Motor neuron (in vitro differentiated cells): ENCODE measurements around the gene HSD17B11. TPM values are rescaled to one million over a fixed set of nuclear protein-coding genes. Genes with fewer than 3 reads are reported as not detected.
"Not testable (repeated sequence)": the region's sequence is repeated elsewhere in the genome, so short reads cannot be mapped to it uniquely, and the experiment has no call there.

Experiments
- ATAC-seq, 8 experiments: fragments of 200-7000 bp; cut with Tn5 transposase; replicated peaks in 6 of 8; 2 replicates each; pipeline ENCODE4 v1.8.0; 2021; ENCODE audit warnings: mild to moderate bottlenecking in 8 of 8, moderate library complexity in 8 of 8
- H3K27ac ChIP-seq, 2 donors: fragments of 250-450 bp; sonication (Bioruptor Pico); 2 replicates each; pipeline ENCODE4 v1.9.0; 2021; ENCODE audit warnings: antibody characterized with exemption in 2 of 2, mild to moderate bottlenecking in 2 of 2, moderate library complexity in 1 of 2
- H3K4me1 ChIP-seq, 2 donors: fragments of 250-450 bp; sonication (Bioruptor Pico); replicated peaks in 1 of 2; 2 replicates each; pipeline ENCODE4 v1.6.1; 2021; ENCODE audit warnings: antibody characterized with exemption in 2 of 2, mild to moderate bottlenecking in 2 of 2, moderate library complexity in 1 of 2
- H3K4me3 ChIP-seq, 5 donors: fragments of 250-450 bp; sonication (Bioruptor Pico); 2 replicates each; pipeline ENCODE4 v1.9.0; 2021; ENCODE audit warnings: antibody characterized with exemption in 5 of 5, mild to moderate bottlenecking in 5 of 5, moderate library complexity in 4 of 5
- WGBS, 10 experiments: fragments of 450-650 bp; shearing (Covaris generic); methylation state at CpG; one replicate each; pipeline ENCODE4 v1.0.0; 2022; 5-methylcytosine and 5-hydroxymethylcytosine counted together
- in situ Hi-C, 9 experiments: fragments of 400-800 bp; cut with MboI; loops; one replicate each; pipeline ENCODE4 v1.15.0; 2021; ENCODE audit warnings: low sequenced_read_pairs in 9 of 9, low pct_unique_long_range_greater_than_20kb in 2 of 9; ENCODE audit not compliant: unreplicated experiment in 9 of 9
- total RNA-seq, 8 experiments: library from RNA; unstranded; fragments of 300-600 nt; gene quantifications; 2 replicates each; pipeline versions ENCODE4 v1.2.3 to v1.2.4, GENCODE V29; 2022

Gene HSD17B11
- total RNA-seq, 8 experiments from 2014 or later: 19.1 to 34.2 (median 22.3) TPM

- no peak overlapping the region for H3K27ac ChIP-seq
- in situ Hi-C loops: no loop called here
Observed at GRCh38 chr4:87310691-87311335, 80.2 kb downstream of the HSD17B11 start.

DNA sequence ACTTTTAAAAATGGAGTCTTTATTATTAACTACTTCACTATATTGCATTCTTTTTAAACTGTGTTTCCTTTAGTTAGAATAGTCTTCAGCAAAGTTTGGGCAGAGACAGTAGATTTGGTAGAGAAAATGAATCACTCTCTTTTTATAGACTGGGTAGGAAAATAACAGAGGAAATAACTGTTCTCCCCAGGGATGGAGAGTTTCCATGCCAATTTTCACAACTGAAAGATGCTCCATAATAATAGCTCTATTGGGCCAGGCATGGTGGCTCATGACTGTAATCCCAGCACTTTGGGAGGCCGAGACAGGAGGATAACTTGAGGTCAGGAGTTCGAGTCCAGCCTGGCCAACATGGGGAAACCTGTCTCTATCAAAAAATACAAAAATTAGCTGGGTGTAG, 81.4 kb downstream of the HSD17B11 start:
- WGBS, 10 experiments: 50 to 100% (median 100%) methylated on average over 1 to 2 of the region's 2 CpGs; no CpG with 5 or more reads in 7 of the 10 experiments
- in situ Hi-C loops: no loop called here
- Histone ChIP-seq H3K4me3 (no peak overlapping the region), H3K4me1 (no peaks in the 10 kb centered on the region), H3K27ac (no peak overlapping the region)
- ATAC-seq: no peak

More at GRCh38 chr4:87310691-87311335, 80.2 kb downstream of the HSD17B11 start:
- no peaks in the 10 kb centered on the region for H3K4me1 ChIP-seq
- H3K4me3 ChIP-seq: no peak overlapping the region
- WGBS, 10 experiments: 40 to 100% (median 86%) methylated on average over 1 to 4 of the region's 4 CpGs
- ATAC-seq: peak in 4 of 8 experiments; percentile 17 to 70 (median 65)

DNA sequence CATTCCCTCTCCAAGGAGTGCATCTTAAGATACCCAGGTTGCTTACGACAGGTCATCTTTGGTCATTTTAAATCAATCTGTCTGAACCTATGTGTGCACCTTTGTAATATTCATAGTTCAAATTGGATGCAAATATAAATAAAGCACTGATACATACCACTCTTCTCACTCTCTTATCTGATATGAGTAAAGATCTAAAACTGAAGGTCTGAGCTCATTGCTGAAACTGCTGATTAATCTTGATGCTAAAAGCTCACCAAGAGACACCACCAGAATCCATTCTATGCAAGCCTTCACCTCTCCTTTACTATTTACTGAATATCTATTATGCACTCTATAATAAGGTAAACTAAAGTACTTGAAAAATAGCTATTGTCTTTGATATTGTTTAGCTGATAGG, 84.9 kb downstream of the HSD17B11 start:
- no peak overlapping the region for H3K4me3 ChIP-seq
- H3K27ac ChIP-seq: no peak overlapping the region
- H3K4me1 ChIP-seq: no peaks in the 10 kb centered on the region
- in situ Hi-C loops: no loop called here
- 75 to 100% (median 100%) methylated on average over 1 of the region's 1 CpG; no CpG with 5 or more reads in 3 of the 10 experiments for whole genome bisulfite sequencing, 10 experiments
- ATAC-seq: no peak

DNA sequence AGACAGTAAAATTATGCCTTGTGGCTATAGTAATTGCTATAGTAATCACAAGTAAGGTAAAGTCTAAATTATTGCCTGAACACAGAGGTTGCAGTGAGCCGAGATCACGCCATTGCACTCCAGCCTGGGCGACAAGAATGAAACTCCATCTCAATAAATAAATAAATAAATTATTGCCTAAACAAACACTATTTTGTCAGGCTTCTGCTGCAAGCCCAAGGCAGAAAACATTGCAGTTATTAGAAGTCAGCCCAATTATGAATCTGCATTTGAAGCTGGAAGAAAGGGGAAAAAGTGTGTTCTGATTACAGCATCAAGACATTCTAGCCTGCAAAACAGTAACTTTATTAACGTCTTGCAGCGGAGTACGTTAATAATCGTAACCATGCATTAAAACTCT, 85.4 kb downstream of the HSD17B11 start:
- 69 to 100% (median 81%) methylated on average over 4 to 7 of the region's 7 CpGs; no CpG with 5 or more reads in 1 of the 10 experiments for WGBS, 10 experiments
- no peak overlapping the region for H3K4me3 ChIP-seq
- H3K27ac ChIP-seq: no peak overlapping the region
- ATAC-seq: peak in 1 of 8 experiments; percentile 44
- in situ Hi-C loops: no loop called here
- no peaks in the 10 kb centered on the region for H3K4me1 ChIP-seq

DNA sequence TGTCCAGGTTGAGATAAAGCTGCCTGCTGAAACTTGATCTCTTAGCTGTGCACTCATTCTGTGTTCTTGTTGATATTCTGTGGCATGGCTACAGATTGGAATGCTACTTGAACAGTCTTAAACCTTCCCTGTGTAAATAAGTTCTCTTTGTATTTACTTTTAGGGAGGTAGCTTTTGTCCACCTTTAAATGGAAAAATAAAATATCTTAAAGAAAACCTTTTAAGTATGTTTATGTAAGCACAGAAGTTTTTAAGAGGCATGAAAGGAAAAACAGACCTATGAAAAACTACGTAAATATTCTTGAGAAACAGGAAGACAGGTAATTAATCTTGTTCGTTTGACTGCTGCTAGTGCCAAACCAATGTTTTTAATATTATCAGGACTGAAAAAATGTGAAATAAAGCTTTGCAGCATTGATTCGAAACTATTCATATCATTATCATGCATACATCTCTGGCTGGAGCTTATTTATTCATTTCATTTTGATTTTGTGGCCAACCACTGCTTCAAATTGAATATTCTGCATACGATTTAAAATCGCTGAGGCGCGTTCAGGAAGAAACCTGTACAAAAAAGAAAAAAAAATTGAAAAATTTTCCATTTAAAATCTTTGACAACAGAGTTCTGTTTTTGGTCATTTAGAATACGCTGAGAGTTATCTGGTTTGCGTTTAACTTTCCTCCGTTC, 86.1 kb downstream of the HSD17B11 start:
- Histone ChIP-seq H3K4me1 (no peaks in the 10 kb centered on the region), H3K27ac (no peak overlapping the region), H3K4me3 (no peak overlapping the region)
- WGBS, 10 experiments: 14 to 89% (median 76%) methylated on average over 2 to 10 of the region's 10 CpGs
- in situ Hi-C loops: no loop called here
- peak in 5 of 8 experiments; percentile 27 to 95 (median 53) for ATAC-seq

DNA sequence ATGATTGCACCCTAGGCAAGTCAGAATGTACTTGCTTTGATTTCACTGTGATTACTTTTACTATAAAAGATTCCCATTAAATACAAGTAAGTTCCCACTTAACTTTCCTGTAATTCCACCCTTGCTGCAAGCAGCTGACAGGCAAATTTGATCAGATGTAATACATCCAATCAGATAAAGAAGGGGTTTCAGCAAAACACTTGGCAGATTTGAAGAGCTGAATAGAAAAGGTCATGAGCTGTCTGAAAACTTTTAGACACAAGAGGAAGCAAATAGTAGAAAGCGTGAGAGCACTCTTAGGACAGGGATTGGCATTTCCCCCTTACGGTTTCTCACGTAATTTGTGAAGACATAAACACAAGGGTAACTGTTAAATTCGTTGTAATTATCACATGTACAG, 91.1 kb downstream of the HSD17B11 start:
- WGBS, 10 experiments: 49 to 100% (median 79%) methylated on average over 2 to 4 of the region's 4 CpGs
- in situ Hi-C loops: no loop called here
- peak in 1 of 8 experiments; percentile 58 for ATAC-seq

DNA sequence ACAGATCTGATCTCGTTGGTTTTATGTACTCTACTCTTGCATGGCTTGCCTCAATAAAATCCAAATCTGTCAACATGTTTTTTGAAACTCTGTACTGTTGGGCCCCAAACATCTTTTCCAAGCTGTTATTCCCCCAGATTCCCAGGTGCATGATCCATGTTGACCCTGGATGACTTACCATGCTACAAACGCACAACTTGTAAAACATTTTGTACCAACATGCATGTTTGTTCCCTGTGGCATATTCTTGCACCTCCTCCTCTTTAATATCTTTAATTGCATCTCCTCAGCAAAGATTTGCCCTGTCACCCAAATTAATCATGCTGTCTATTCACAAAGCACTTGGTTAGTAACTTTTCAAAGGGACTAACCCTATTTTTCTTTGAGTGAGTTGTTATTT, 92.6 kb downstream of the HSD17B11 start:
- ATAC-seq: no peak
- 0 to 89% (median 65%) methylated on average over 1 to 2 of the region's 2 CpGs for WGBS, 10 experiments
- in situ Hi-C loops: no loop called here
- Histone ChIP-seq H3K27ac (no peak overlapping the region), H3K4me1 (no peaks in the 10 kb centered on the region), H3K4me3 (no peak overlapping the region)

More for the DNA sequence above, 91.1 kb downstream of the HSD17B11 start:
- Histone ChIP-seq H3K27ac (no peak overlapping the region), H3K4me1 (no peaks in the 10 kb centered on the region), H3K4me3 (no peak overlapping the region)

GRCh38 chr4:87294911-87295310, 96.1 kb downstream of the HSD17B11 start:
- H3K27ac ChIP-seq, ATAC-seq, in situ Hi-C loops, H3K4me3 ChIP-seq, H3K4me1 ChIP-seq: not testable (repeated sequence)
- 35 to 100% (median 72%) methylated on average over 1 to 11 of the region's 11 CpGs for WGBS, 10 experiments

DNA sequence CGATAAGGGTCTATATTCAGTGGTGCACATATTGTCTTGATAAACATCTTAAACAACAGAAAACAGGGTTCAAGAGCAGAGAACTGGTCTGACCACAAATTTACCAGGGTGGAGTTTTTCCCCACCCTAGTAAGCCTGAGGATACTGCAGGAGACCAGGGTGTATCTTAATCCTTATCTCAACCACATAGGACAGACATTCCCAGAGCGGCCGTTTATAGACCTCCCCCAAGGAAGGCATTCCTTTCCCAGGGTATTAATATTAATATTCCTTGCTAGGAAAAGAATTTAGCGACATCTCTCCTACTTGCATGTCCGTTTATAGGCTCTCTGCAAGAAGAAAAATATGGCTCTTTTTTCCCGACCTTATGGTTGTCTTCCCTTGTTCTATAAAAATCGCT, 97.1 kb downstream of the HSD17B11 start:
- H3K27ac ChIP-seq, in situ Hi-C loops, ATAC-seq, H3K4me1 ChIP-seq, H3K4me3 ChIP-seq: not testable (repeated sequence)
- WGBS, 10 experiments: 54 to 100% (median 82%) methylated on average over 1 to 7 of the region's 7 CpGs

GRCh38 chr4:87286970-87287369, 104.0 kb downstream of the HSD17B11 start:
- Histone ChIP-seq H3K4me1 (no peaks in the 10 kb centered on the region), H3K4me3 (no peak overlapping the region), H3K27ac (no peak overlapping the region)
- 40 to 67% methylated on average over 1 of the region's 1 CpG; no CpG with 5 or more reads in 8 of the 10 experiments for WGBS, 10 experiments
- in situ Hi-C loops: no loop called here
- ATAC-seq: no peak

Other genes with a start within 250 kb of the HSD17B11 start
- 10 to 100 TPM in 6 of 8 experiments, 1 to 10 TPM in 2; 4.8 to 17.3 (median 12.7) TPM for gene KLHL8, start 170.6 kb downstream of the HSD17B11 start, total RNA-seq
- gene HSD17B13, start 68.3 kb downstream of the HSD17B11 start, total RNA-seq: 10 to 100 TPM in 2 of 8 experiments, 1 to 10 TPM in 1, under 1 TPM in 5; 0.21 to 19.3 (median 0.65) TPM
- gene NUDT9, start 31.4 kb upstream of the HSD17B11 start, total RNA-seq: 10 to 100 TPM; 11.6 to 29.1 (median 16.4) TPM
- 100 to 1,000 TPM in 1 of 8 experiments, 10 to 100 TPM in 2, 1 to 10 TPM in 3, under 1 TPM in 2; 0.36 to 473 (median 7.8) TPM for gene SPARCL1, start 138.2 kb upstream of the HSD17B11 start, total RNA-seq
- gene DSPP, start 217.3 kb upstream of the HSD17B11 start, total RNA-seq: under 1 TPM in 7 of 8 experiments, not detected in 1; 0.05 to 0.24 (median 0.10) TPM